ENCODE measurements around the gene SIK2.
"Not testable (repeated sequence)": the region's sequence is repeated elsewhere in the genome, so short reads cannot be mapped to it uniquely, and the experiment has no call there.

SIK2 gene

GRCh38 chr11:111765320-111765983 lies 163.2 kb downstream of the SIK2 start:
- no peak for FAIRE-seq

- no peak for FAIRE-seq
These were observed 164.0 kb downstream of the SIK2 start, which contains the start of gene PPP2R1B for GRCh38 chr11:111765984-111766833. Gene PPP2R1B (minus strand): TSS chr11:111766389. CDS start chr11:111766361, 28 bp downstream.

- no peak for FAIRE-seq
These were observed 164.5 kb downstream of the SIK2 start for GRCh38 chr11:111766834-111767142.

GRCh38 chr11:111770581-111771134 lies 168.4 kb downstream of the SIK2 start:
- no peak for FAIRE-seq

GRCh38 chr11:111771205-111771604 lies 169.0 kb downstream of the SIK2 start:
- not testable (repeated sequence) for FAIRE-seq

- no peak for FAIRE-seq
These were observed 170.3 kb downstream of the SIK2 start for GRCh38 chr11:111772535-111772934.

- no peak for FAIRE-seq
These were observed 172.9 kb downstream of the SIK2 start for GRCh38 chr11:111774955-111775710.

- FAIRE-seq: no peak
These were observed 174.3 kb downstream of the SIK2 start for GRCh38 chr11:111776398-111777093.

GRCh38 chr11:111777094-111778046 lies 175.1 kb downstream of the SIK2 start:
- peak; percentile 97 for FAIRE-seq

- no peak for FAIRE-seq
These were observed 175.9 kb downstream of the SIK2 start for GRCh38 chr11:111778047-111778558.

GRCh38 chr11:111779118-111779517 lies 176.9 kb downstream of the SIK2 start:
- FAIRE-seq: no peak
